A673 (cell line): ENCODE results near the gene KIAA0232. TPM values are rescaled to one million over a fixed set of nuclear protein-coding genes. Genes with fewer than 3 reads are reported as not detected.

ENCODE experiments used
- BruUV-seq: library from RNA; stranded (reverse); fragments of 400-500 nt; replicated peaks from 2 replicates; lab custom pipeline; 2021; lab: Mats Ljungman, UMichigan
- CTCF ChIA-PET: fragments of 300-600 bp; sonication (Branson Sonifier 250); formaldehyde crosslinking; loops from one replicate; lab custom pipeline; 2022; ENCODE audit warnings: antibody characterized with exemption; lab: Charles Lee
- POLR2A ChIA-PET: fragments of 300-600 bp; sonication (Branson Sonifier 250); formaldehyde crosslinking; loops from one replicate; lab custom pipeline; 2022; ENCODE audit warnings: antibody characterized with exemption; ENCODE audit not compliant: low non-redundant PET; lab: Charles Lee
- DNase-seq: peaks from one replicate; pipeline ENCODE4 v3.0.0-alpha.2; 2015; ENCODE audit warnings: low spot score
- H3K27ac ChIP-seq: fragments of 200-600 bp; sonication (generic); 2 replicates; pipeline ENCODE4 v1.5.1; 2016; ENCODE audit warnings: mixed run types, low read depth, mild to moderate bottlenecking, mixed read lengths, antibody characterized with exemption, low read length; ENCODE audit not compliant: poor library complexity, severe bottlenecking
- H3K27me3 ChIP-seq: fragments of 200-600 bp; sonication (generic); replicated peaks from 2 replicates; pipeline ENCODE4 v1.6.1; 2017; ENCODE audit warnings: mixed run types, low read depth, mild to moderate bottlenecking, mixed read lengths, antibody characterized with exemption, low read length; ENCODE audit not compliant: insufficient read depth, poor library complexity
- H3K36me3 ChIP-seq: fragments of 200-600 bp; sonication (generic); 2 replicates; pipeline ENCODE4 v1.6.1; 2016; ENCODE audit warnings: mixed run types, mild to moderate bottlenecking, mixed read lengths, antibody characterized with exemption, low read length; ENCODE audit not compliant: insufficient read depth, poor library complexity, severe bottlenecking
- H3K4me1 ChIP-seq: fragments of 200-600 bp; sonication (generic); 2 replicates; pipeline ENCODE4 v1.6.1; 2017; ENCODE audit warnings: mixed run types, mild to moderate bottlenecking, mixed read lengths, antibody characterized with exemption, low read length; ENCODE audit not compliant: insufficient read depth, poor library complexity, severe bottlenecking
- H3K4me3 ChIP-seq: fragments of 200-600 bp; sonication (generic); 2 replicates; pipeline ENCODE4 v1.5.1; 2016; ENCODE audit warnings: low read depth, mixed run types, mild to moderate bottlenecking, mixed read lengths, low read length; ENCODE audit not compliant: poor library complexity, severe bottlenecking
- H3K9me3 ChIP-seq: fragments of 200-600 bp; sonication (generic); 2 replicates; pipeline ENCODE4 v1.6.1; 2016; ENCODE audit warnings: mixed run types, low read depth, mild to moderate bottlenecking, mixed read lengths, antibody characterized with exemption, low read length; ENCODE audit not compliant: poor library complexity, severe bottlenecking
- EZH2 ChIP-seq: fragments of 200-600 bp; sonication (generic); IDR thresholded peaks from 2 replicates; pipeline ENCODE4 v1.6.1; 2017; ENCODE audit warnings: borderline replicate concordance, low read depth, mild to moderate bottlenecking, mixed read lengths, antibody characterized with exemption, low read length; ENCODE audit not compliant: poor library complexity, severe bottlenecking
- intact Hi-C: fragments of 100-400 bp; cut with micrococcal nuclease; formaldehyde crosslinking; loops from one replicate; pipeline ENCODE4 v1.10.0; 2022; ENCODE audit not compliant: unreplicated experiment
- total RNA-seq: library from RNA; stranded (reverse); gene quantifications from 2 replicates; pipeline ENCODE4 v1.2.3, GENCODE V29; 2021
- TF ChIP-seq, protein P1 (sequence below): fragments of 300-800, 200-600 bp; sonication (generic); conservative IDR thresholded peaks from 2 replicates; pipeline ENCODE4 v1.5.1; 2017; ENCODE audit warnings: low read depth, mild to moderate bottlenecking, antibody characterized with exemption, low read length, moderate library complexity, mixed read lengths

Gene KIAA0232
- total RNA-seq, 1 experiment from 2014 or later = 30.2 TPM

DNA sequence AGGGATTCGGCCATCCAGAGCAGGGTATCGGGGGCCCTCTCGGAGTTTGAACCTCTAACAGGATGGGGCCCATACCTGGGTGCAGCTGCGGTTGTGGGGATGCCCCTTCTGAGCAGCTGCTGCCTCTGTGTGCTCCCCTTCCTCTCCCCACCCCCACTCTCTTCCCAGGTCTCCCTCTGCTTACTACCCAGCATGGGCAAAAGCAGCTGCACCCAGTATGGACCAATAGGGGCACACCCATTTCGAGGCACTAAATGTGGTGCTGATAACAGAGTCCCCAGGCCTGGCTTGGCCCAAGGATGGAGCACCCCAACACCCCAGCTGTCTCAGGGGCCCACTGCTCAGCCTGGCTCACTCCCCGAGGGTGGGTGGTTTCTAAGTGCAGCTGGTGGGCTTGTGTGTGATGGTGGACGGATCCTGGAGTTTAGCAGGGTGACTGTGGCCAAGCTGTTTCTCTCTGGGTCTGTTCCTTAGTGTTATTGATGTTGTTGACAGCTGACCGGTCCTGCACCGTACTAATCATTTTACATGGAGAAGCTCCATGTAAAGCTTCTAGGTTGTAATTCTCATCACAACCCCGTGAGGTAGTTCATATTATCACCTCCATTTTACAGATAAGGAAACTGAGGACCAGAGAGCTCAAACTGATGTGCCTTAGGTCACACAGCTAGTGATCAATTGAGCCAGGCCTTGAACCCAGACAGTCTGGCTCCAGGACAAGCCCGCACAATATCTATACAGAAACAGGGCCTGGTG lies 13.1 kb upstream of the KIAA0232 start:
- Histone ChIP-seq H3K27ac (no peak overlapping the region), H3K4me1 (peaks cover 7% of the 10 kb centered on the region), H3K36me3 (no peaks in the 10 kb centered on the region), H3K4me3 (no peak overlapping the region), H3K27me3 (no peaks in the 10 kb centered on the region), H3K9me3 (no peaks in the 10 kb centered on the region)
- no peak for DNase-seq
- intact Hi-C loops = no loop called here
- TF ChIP-seq, protein P1, sequence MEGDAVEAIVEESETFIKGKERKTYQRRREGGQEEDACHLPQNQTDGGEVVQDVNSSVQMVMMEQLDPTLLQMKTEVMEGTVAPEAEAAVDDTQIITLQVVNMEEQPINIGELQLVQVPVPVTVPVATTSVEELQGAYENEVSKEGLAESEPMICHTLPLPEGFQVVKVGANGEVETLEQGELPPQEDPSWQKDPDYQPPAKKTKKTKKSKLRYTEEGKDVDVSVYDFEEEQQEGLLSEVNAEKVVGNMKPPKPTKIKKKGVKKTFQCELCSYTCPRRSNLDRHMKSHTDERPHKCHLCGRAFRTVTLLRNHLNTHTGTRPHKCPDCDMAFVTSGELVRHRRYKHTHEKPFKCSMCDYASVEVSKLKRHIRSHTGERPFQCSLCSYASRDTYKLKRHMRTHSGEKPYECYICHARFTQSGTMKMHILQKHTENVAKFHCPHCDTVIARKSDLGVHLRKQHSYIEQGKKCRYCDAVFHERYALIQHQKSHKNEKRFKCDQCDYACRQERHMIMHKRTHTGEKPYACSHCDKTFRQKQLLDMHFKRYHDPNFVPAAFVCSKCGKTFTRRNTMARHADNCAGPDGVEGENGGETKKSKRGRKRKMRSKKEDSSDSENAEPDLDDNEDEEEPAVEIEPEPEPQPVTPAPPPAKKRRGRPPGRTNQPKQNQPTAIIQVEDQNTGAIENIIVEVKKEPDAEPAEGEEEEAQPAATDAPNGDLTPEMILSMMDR = no peak
- no peak for TF ChIP-seq EZH2
- CTCF ChIA-PET = no interaction called here
- no TSS peak for BruUV-seq
- POLR2A ChIA-PET = no interaction called here

DNA sequence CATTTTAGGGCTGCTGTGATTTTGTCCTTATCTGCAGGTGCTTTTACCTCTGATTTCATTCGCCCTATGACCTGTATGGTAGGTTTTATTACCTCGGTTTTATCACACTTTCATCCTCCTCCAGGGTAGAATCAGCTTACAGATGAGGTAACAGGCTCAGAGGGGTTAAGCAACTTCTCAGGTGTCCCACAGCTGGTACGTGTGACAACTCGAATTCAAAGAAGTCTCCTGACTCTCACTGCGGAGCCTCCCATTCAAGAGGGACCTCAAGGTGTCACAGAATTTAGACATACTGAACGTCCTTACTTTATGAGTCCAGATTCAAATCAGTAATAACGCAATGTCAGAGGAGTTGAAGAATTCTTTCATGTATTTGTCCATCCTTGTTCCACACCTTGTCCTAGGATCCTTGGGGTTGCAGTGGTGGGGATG lies 12.5 kb upstream of the KIAA0232 start:
- H3K27me3 ChIP-seq = no peaks in the 10 kb centered on the region
- BruUV-seq = no TSS peak
- H3K9me3 ChIP-seq = no peaks in the 10 kb centered on the region
- intact Hi-C loops = no loop called here
- POLR2A ChIA-PET = no interaction called here
- H3K4me3 ChIP-seq = no peak overlapping the region
- CTCF ChIA-PET = no interaction called here
- DNase-seq = no peak
- peaks cover 7% of the 10 kb centered on the region for H3K4me1 ChIP-seq
- no peaks in the 10 kb centered on the region for H3K36me3 ChIP-seq
- TF ChIP-seq, protein P1 = no peak
- no peak for TF ChIP-seq EZH2
- H3K27ac ChIP-seq = no peak overlapping the region

DNA sequence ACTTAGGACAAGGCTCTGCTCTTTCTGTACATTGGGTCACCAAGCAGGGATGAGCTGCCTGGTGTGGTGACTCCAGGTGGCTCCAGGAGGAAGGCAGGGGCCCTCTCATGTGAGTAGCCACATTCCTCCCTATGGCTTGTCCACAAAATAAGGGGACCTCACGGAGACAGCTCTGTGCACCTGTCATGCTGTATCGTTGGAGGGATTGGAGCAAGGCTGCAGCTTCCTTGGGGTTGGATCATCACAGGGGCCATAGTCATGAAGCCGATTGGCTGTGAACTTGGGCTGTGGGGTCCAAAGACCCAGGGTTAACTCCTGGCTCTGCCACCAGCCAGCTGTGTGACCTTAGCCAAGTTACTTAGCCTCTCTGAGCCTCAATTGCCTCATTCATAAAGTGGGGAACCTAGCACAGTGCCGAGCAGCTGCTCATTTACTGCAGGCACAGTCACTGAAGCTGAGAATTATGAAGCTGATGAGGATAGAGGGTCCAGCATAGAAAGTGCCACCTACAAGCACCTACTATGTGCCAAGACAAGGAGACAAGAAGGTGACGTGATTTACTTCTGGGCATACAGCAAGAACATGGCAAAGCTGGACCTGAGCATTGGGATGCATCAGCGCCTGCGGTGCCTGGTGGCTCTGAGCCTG lies 11.8 kb upstream of the KIAA0232 start:
- POLR2A ChIA-PET = no interaction called here
- no peaks in the 10 kb centered on the region for H3K27me3 ChIP-seq
- no peak for DNase-seq
- CTCF ChIA-PET = no interaction called here
- no peak overlapping the region for H3K27ac ChIP-seq
- TF ChIP-seq, protein P1 = no peak
- no peak for TF ChIP-seq EZH2
- no peaks in the 10 kb centered on the region for H3K36me3 ChIP-seq
- no peaks in the 10 kb centered on the region for H3K9me3 ChIP-seq
- H3K4me1 ChIP-seq = peaks cover 7% of the 10 kb centered on the region
- H3K4me3 ChIP-seq = no peak overlapping the region
- BruUV-seq = no TSS peak
- intact Hi-C loops = no loop called here
